GM12878 (cell line): Measurements from ENCODE around the gene TMEM263. TPM values are rescaled to one million over a fixed set of nuclear protein-coding genes. Genes with fewer than 3 reads are reported as not detected.

Experiments used
- ATAC-seq: fragments of 200-7000 bp; cut with Tn5 transposase; 3 replicates; pipeline ENCODE4 v1.9.1; 2020; ENCODE audit warnings: mild to moderate bottlenecking, moderate library complexity
- BruUV-seq: library from RNA; stranded (reverse); fragments of 400-500 nt; replicated peaks from 2 replicates; lab custom pipeline; 2021; lab: Mats Ljungman, UMichigan
- CTCF ChIA-PET: fragments of 300-600 bp; sonication (Branson Sonifier 250); formaldehyde crosslinking; extraction: SDS; loops from one replicate; lab custom pipeline; 2021; ENCODE audit warnings: inconsistent platforms; lab: Yijun Ruan, JAX
- POLR2A ChIA-PET: fragments of 350-600 bp; formaldehyde crosslinking; extraction: SDS; loops from one replicate; lab custom pipeline; 2021; ENCODE audit warnings: inconsistent platforms; lab: Charles Lee
- RAD21 ChIA-PET: fragments of 300-600 bp; sonication (Branson Sonifier 250); formaldehyde crosslinking; loops from one replicate; lab custom pipeline; 2023; ENCODE audit warnings: antibody characterized with exemption; ENCODE audit not compliant: unreplicated experiment; lab: Charles Lee
- SMC1A ChIA-PET: fragments of 300-600 bp; sonication (Branson Sonifier 250); formaldehyde crosslinking; loops from one replicate; lab custom pipeline; 2023; ENCODE audit not compliant: unreplicated experiment, uncharacterized antibody; lab: Charles Lee
- DNase-seq: peaks from one replicate; pipeline ENCODE4 v3.0.0-alpha.2; 2011; ENCODE audit warnings: low read depth, low spot score
- FAIRE-seq: peaks from 3 replicates; lab custom pipeline; 2011; peaks lifted over from hg19 to GRCh38; lab: Jason Lieb, UNC
- H2AFZ ChIP-seq: 2 replicates; pipeline ENCODE4 v1.6.0; 2011; ENCODE audit warnings: low read depth, low read length, control low read depth; ENCODE audit not compliant: control insufficient read depth
- H3K27ac ChIP-seq: 2 replicates; pipeline ENCODE4 v1.5.1; 2011; ENCODE audit warnings: control low read depth; ENCODE audit not compliant: control insufficient read depth, insufficient read depth
- H3K27me3 ChIP-seq, 2 experiments: replicated peaks in 1 of 2; 2 replicates each; pipeline versions ENCODE4 v1.6.0 to v1.6.1; 2011; ENCODE audit warnings: low read length in 1 of 2; ENCODE audit not compliant: control insufficient read depth in 2 of 2, insufficient read depth in 2 of 2
- H3K36me3 ChIP-seq, 2 experiments: 2 replicates each; pipeline ENCODE4 v1.5.1; 2011; ENCODE audit warnings: low read length in 1 of 2; ENCODE audit not compliant: control insufficient read depth in 2 of 2, insufficient read depth in 2 of 2
- H3K4me1 ChIP-seq: 2 replicates; pipeline ENCODE4 v1.6.1; 2011; ENCODE audit warnings: mild to moderate bottlenecking, low read length, moderate library complexity, mixed read lengths; ENCODE audit not compliant: control insufficient read depth, insufficient read depth
- H3K4me2 ChIP-seq: 2 replicates; pipeline ENCODE4 v1.6.0; 2011; ENCODE audit warnings: control low read depth; ENCODE audit not compliant: control insufficient read depth, insufficient read depth
- H3K4me3 ChIP-seq: fragments of 200-600 bp; sonication (generic); 2 replicates; pipeline ENCODE4 v1.5.1; 2016
- H3K79me2 ChIP-seq: 2 replicates; pipeline ENCODE4 v1.6.0; 2011; ENCODE audit warnings: low read length; ENCODE audit not compliant: control insufficient read depth, insufficient read depth
- H3K9ac ChIP-seq: 2 replicates; pipeline ENCODE4 v1.8.0; 2011; ENCODE audit warnings: low read length, control low read depth, mixed read lengths; ENCODE audit not compliant: control insufficient read depth, insufficient read depth
- H3K9me3 ChIP-seq: replicated peaks from 3 replicates; pipeline ENCODE4 v1.5.1; 2011; ENCODE audit warnings: mild to moderate bottlenecking, low read length; ENCODE audit not compliant: control insufficient read depth, insufficient read depth
- H4K20me1 ChIP-seq: 2 replicates; pipeline ENCODE4 v1.6.0; 2011; ENCODE audit not compliant: control insufficient read depth, insufficient read depth
- EP300 ChIP-seq, 2 experiments: fragments of 150-350 bp in 1 of 2; IDR thresholded peaks; 2 replicates each; pipeline ENCODE4 v1.6.1; 2011 to 2012; ENCODE audit warnings: low read depth in 2 of 2, low read length in 2 of 2, borderline replicate concordance in 1 of 2, improper control_type of control experiment in 1 of 2, inconsistent platforms in 1 of 2; ENCODE audit not compliant: control insufficient read depth in 1 of 2
- ETV6 ChIP-seq, 2 experiments: fragments of 450-650 bp in 1 of 2; IDR thresholded peaks in 1 of 2; conservative IDR thresholded peaks in 1 of 2; 2 replicates each; pipeline ENCODE4 v1.6.1; 2014; ENCODE audit warnings: antibody characterized with exemption in 1 of 2, borderline replicate concordance in 1 of 2, low read depth in 1 of 2, mild to moderate bottlenecking in 1 of 2, moderate library complexity in 1 of 2
- MYB ChIP-seq: fragments of 150-350 bp; IDR thresholded peaks from 2 replicates; pipeline ENCODE4 v1.6.1; 2014; ENCODE audit warnings: mild to moderate bottlenecking, low read depth, low read length, borderline replicate concordance
- MYC ChIP-seq: IDR thresholded peaks from 2 replicates; pipeline ENCODE4 v1.6.1; 2011; ENCODE audit warnings: mild to moderate bottlenecking, low read length, moderate library complexity, inconsistent platforms; ENCODE audit not compliant: insufficient read depth, insufficient replicate concordance, insufficient read length, severe bottlenecking
- NFXL1 ChIP-seq: fragments of 450-650 bp; IDR thresholded peaks from 2 replicates; pipeline ENCODE4 v1.6.1; 2017; ENCODE audit warnings: antibody characterized with exemption, mild to moderate bottlenecking, borderline replicate concordance
- SPI1 ChIP-seq: IDR thresholded peaks from 2 replicates; pipeline ENCODE4 v1.6.1; 2011; ENCODE audit warnings: low read depth, mild to moderate bottlenecking, low read length, moderate library complexity, borderline replicate concordance; ENCODE audit not compliant: insufficient read depth
- ZNF384 ChIP-seq: IDR thresholded peaks from 2 replicates; pipeline ENCODE4 v1.6.1; 2012; ENCODE audit warnings: low read depth, mild to moderate bottlenecking, low read length, improper control_type of control experiment, borderline replicate concordance
- WGBS: methylation state at CpG from one replicate; pipeline ENCODE4 v1.1.6; 2016; ENCODE audit warnings: low lambda C conversion rate; ENCODE audit not compliant: insufficient replicate concordance, insufficient coverage; ENCODE audit errors: missing lambda C conversion rate; 5-methylcytosine and 5-hydroxymethylcytosine counted together
- in situ Hi-C: fragments of 300-500 bp; cut with MboI; formaldehyde crosslinking; loops from 9 replicates; pipeline ENCODE4 v1.14.3; 2018; ENCODE audit warnings: mixed read lengths
- intact Hi-C: fragments of 100-400 bp; cut with micrococcal nuclease; formaldehyde crosslinking; loops from one replicate; pipeline ENCODE4 v1.14.2; 2022; ENCODE audit not compliant: unreplicated experiment
- polyA plus RNA-seq, 11 experiments: library from polyadenylated mRNA; depleted of rRNA in 4 of 11; unstranded in 6 of 11; stranded (reverse) in 5 of 11; fragments of >200 nt; fragmentation: Nextera tagmentation in 4 of 11; fragmentation: Illumina TruSeq in 1 of 11; extraction: Ambion mirVana in 4 of 11; extraction: Trizol in 1 of 11; gene quantifications; 1 replicate in 1 of 11; 2 replicates in 10 of 11; pipeline versions ENCODE4 v1.2.1 to v1.2.3, GENCODE V29; 2011 to 2016; ENCODE audit warnings: inconsistent platforms in 2 of 11, missing spikeins in 2 of 11, low read depth in 1 of 11
- total RNA-seq, 4 experiments: library from RNA; depleted of rRNA in 3 of 4; stranded (reverse); fragments of >200 nt in 3 of 4; fragmentation: Illumina TruSeq in 1 of 4; extraction: Trizol in 1 of 4; gene quantifications; 2 replicates each; pipeline versions ENCODE4 v1.2.1 to v1.2.3, GENCODE V29; 2013 to 2021
- TF ChIP-seq, protein P1 (sequence below), 3 experiments: IDR thresholded peaks in 2 of 3; conservative IDR thresholded peaks in 1 of 3; 2 replicates each; pipeline ENCODE4 v1.5.1; 2011; ENCODE audit warnings: low read depth in 3 of 3, low read length in 3 of 3, mild to moderate bottlenecking in 3 of 3, control low read depth in 2 of 3, moderate library complexity in 2 of 3, inconsistent platforms in 1 of 3, mixed read lengths in 1 of 3; ENCODE audit not compliant: control insufficient read depth in 2 of 3, insufficient read depth in 1 of 3; ENCODE audit errors: extremely low read depth in 1 of 3
- TF ChIP-seq, protein P2 (sequence below): fragments of 450-650 bp; formaldehyde crosslinking; IDR thresholded peaks from 2 replicates; pipeline ENCODE4 v1.4.0; 2022; ENCODE audit warnings: mild to moderate bottlenecking, moderate library complexity

The TMEM263 gene
- total and polyA plus RNA-seq, 10 of the 15 experiments (the other 5 are each of a cell fraction or from before 2014, with no cell fraction given): 15.4 to 41.3 (median 27.6) TPM

DNA sequence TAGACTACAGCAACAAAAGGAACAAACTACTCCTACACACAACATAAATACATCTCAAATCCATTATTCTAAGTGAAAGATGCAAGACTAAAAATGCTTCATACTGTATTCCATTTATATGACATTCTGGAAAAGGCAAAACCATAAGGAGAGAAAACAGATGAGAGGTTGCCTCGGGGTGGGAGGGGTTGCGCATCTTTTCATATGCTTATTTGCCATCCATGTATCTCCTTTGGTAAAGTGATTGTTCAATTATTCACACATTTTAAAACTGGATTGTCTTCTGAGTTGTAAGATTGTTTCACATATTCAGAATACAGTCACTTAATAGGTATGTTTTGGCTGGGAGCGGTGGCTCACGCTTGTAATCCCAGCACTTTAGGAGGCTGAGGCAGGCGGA lies 5.1 kb upstream of the TMEM263 start:
- in situ Hi-C loops: no loop called here
- H3K27me3 ChIP-seq: no peaks in the 10 kb centered on the region
- H3K9me3 ChIP-seq: peaks cover 5% of the 10 kb centered on the region; the same call in 2 of the 3 replicates
- no peak for DNase-seq
- H3K36me3 ChIP-seq: no peaks in the 10 kb centered on the region
- ATAC-seq: no peak
- no peak overlapping the region for H2AFZ ChIP-seq
- SMC1A ChIA-PET: no interaction called here
- 93% methylated on average over 5 of the region's 5 CpGs for WGBS
- no peak overlapping the region for H3K9ac ChIP-seq
- no peaks in the 10 kb centered on the region for H3K4me1 ChIP-seq
- H3K4me2 ChIP-seq: no peak overlapping the region
- no peaks in the 10 kb centered on the region for H4K20me1 ChIP-seq
- H3K79me2 ChIP-seq: no peaks in the 10 kb centered on the region
- no peak for FAIRE-seq
- no peak overlapping the region for H3K4me3 ChIP-seq
- intact Hi-C loops: no loop called here
- TF ChIP-seq, protein P1, sequence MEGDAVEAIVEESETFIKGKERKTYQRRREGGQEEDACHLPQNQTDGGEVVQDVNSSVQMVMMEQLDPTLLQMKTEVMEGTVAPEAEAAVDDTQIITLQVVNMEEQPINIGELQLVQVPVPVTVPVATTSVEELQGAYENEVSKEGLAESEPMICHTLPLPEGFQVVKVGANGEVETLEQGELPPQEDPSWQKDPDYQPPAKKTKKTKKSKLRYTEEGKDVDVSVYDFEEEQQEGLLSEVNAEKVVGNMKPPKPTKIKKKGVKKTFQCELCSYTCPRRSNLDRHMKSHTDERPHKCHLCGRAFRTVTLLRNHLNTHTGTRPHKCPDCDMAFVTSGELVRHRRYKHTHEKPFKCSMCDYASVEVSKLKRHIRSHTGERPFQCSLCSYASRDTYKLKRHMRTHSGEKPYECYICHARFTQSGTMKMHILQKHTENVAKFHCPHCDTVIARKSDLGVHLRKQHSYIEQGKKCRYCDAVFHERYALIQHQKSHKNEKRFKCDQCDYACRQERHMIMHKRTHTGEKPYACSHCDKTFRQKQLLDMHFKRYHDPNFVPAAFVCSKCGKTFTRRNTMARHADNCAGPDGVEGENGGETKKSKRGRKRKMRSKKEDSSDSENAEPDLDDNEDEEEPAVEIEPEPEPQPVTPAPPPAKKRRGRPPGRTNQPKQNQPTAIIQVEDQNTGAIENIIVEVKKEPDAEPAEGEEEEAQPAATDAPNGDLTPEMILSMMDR (IDR thresholded peaks at IDR 0.05 in 2 of 3, conservative IDR thresholded peaks at IDR 0.05 in 1 of 3; ENCODE audit: control insufficient read depth in 2 of 3, extremely low read depth in 1 of 3, insufficient read depth in 1 of 3, low read depth in 3 of 3, low read length in 3 of 3): no peak
- TF ChIP-seq EP300 (IDR thresholded peaks at IDR 0.05; ENCODE audit: borderline replicate concordance in 1 of 2, control insufficient read depth in 1 of 2, low read depth in 2 of 2, low read length in 2 of 2) (no peak), ZNF384 (no peak), NFXL1 (no peak), SPI1 (no peak), MYC (no peak), ETV6 (conservative IDR thresholded peaks at IDR 0.05 in 1 of 2, IDR thresholded peaks at IDR 0.05 in 1 of 2; ENCODE audit: borderline replicate concordance in 1 of 2, low read depth in 1 of 2) (no peak), MYB (no peak)
- TF ChIP-seq, protein P2, sequence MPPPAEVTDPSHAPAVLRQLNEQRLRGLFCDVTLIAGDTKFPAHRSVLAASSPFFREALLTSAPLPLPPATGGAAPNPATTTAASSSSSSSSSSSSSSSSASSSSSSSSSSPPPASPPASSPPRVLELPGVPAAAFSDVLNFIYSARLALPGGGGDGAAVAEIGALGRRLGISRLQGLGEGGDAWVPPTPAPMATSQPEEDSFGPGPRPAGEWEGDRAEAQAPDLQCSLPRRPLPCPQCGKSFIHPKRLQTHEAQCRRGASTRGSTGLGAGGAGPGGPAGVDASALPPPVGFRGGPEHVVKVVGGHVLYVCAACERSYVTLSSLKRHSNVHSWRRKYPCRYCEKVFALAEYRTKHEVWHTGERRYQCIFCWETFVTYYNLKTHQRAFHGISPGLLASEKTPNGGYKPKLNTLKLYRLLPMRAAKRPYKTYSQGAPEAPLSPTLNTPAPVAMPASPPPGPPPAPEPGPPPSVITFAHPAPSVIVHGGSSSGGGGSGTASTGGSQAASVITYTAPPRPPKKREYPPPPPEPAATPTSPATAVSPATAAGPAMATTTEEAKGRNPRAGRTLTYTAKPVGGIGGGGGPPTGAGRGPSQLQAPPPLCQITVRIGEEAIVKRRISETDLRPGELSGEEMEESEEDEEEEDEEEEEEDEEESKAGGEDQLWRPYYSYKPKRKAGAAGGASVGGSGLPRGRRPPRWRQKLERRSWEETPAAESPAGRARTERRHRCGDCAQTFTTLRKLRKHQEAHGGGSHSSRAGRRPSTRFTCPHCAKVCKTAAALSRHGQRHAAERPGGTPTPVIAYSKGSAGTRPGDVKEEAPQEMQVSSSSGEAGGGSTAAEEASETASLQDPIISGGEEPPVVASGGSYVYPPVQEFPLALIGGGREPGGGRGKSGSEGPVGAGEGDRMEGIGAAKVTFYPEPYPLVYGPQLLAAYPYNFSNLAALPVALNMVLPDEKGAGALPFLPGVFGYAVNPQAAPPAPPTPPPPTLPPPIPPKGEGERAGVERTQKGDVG (CRISPR knock-in tag): no peak
- POLR2A ChIA-PET: no interaction called here
- RAD21 ChIA-PET: no interaction called here
- CTCF ChIA-PET: no interaction called here
- H3K27ac ChIP-seq: no peak overlapping the region
- BruUV-seq: no TSS peak
